Thoracic aorta (tissue), 2 donors: ENCODE measurements around the gene MUC16. TPM values are rescaled to one million over a fixed set of nuclear protein-coding genes. Genes with fewer than 3 reads are reported as not detected.

Source experiments
- ATAC-seq: fragments of 150-250 bp; one replicate; pipeline ENCODE4 v1.8.0; 2017; ENCODE audit warnings: low read depth; ENCODE audit not compliant: insufficient number of reproducible peaks, low FRiP score
- DNase-seq: peaks from one replicate; pipeline ENCODE4 v3.0.0-alpha.2; 2020; ENCODE audit warnings: low spot score
- H3K27ac ChIP-seq, 2 donors: fragments of 200-600 bp; sonication (generic); 1 replicate in 1 of 2; 2 replicates in 1 of 2; pipeline ENCODE4 v1.5.1; 2016; ENCODE audit warnings: mild to moderate bottlenecking in 2 of 2, moderate library complexity in 2 of 2
- H3K27me3 ChIP-seq: fragments of 200-600 bp; sonication (generic); replicated peaks from 2 replicates; pipeline ENCODE4 v1.6.0; 2016; ENCODE audit warnings: mild to moderate bottlenecking; ENCODE audit not compliant: insufficient read depth
- H3K36me3 ChIP-seq: fragments of 200-600 bp; sonication (generic); one replicate; pipeline ENCODE4 v1.5.1; 2016
- H3K4me1 ChIP-seq, 2 donors: fragments of 200-600 bp; sonication (generic); 1 replicate in 1 of 2; 2 replicates in 1 of 2; pipeline versions ENCODE4 v1.5.1 to v1.6.0; 2016; ENCODE audit warnings: low read depth in 2 of 2, mild to moderate bottlenecking in 1 of 2; ENCODE audit not compliant: control insufficient read depth in 1 of 2
- H3K4me3 ChIP-seq: fragments of 200-600 bp; sonication (generic); 2 replicates; pipeline ENCODE4 v1.5.1; 2016; ENCODE audit warnings: mild to moderate bottlenecking
- H3K9me3 ChIP-seq: fragments of 200-600 bp; sonication (generic); 2 replicates; pipeline ENCODE4 v1.5.1; 2016
- CTCF ChIP-seq: fragments of 200-600 bp; sonication (generic); IDR thresholded peaks from one replicate; pipeline ENCODE4 v1.5.1; 2019; ENCODE audit warnings: antibody characterized with exemption
- total RNA-seq, 2 donors: library from RNA; depleted of rRNA; stranded (reverse); fragments of >200 nt; gene quantifications; one replicate each; pipeline versions ENCODE4 v1.1.0 to v1.2.3, GENCODE V29; 2016

Gene MUC16
- total RNA-seq, 2 donors from 2014 or later: under 0.01 TPM; not detected in 1

- Histone ChIP-seq H3K27me3 (no peaks in the 10 kb centered on the region), H3K9me3 (no peaks in the 10 kb centered on the region), H3K27ac (no peak overlapping the region), H3K4me3 (no peak overlapping the region), H3K4me1 (no peaks in the 10 kb centered on the region), H3K36me3 (no peaks in the 10 kb centered on the region)
- TF ChIP-seq CTCF: no peak
- DNase-seq: no peak
- no peak for ATAC-seq
These were observed 778 bp downstream of the MUC16 start for GRCh38 chr19:9009431-9009830.

GRCh38 chr19:9008667-9009066 lies 1.5 kb downstream of the MUC16 start:
- no peaks in the 10 kb centered on the region for H3K36me3 ChIP-seq
- H3K27ac ChIP-seq: no peak overlapping the region
- H3K27me3 ChIP-seq: no peaks in the 10 kb centered on the region
- H3K4me3 ChIP-seq: no peak overlapping the region
- no peaks in the 10 kb centered on the region for H3K9me3 ChIP-seq
- DNase-seq: no peak
- TF ChIP-seq CTCF: no peak
- H3K4me1 ChIP-seq: no peaks in the 10 kb centered on the region
- no peak for ATAC-seq

- Histone ChIP-seq H3K4me1 (no peaks in the 10 kb centered on the region), H3K36me3 (no peaks in the 10 kb centered on the region), H3K9me3 (no peaks in the 10 kb centered on the region), H3K27me3 (no peaks in the 10 kb centered on the region), H3K4me3 (no peak overlapping the region), H3K27ac (no peak overlapping the region)
- DNase-seq (no peak), ATAC-seq (no peak)
- TF ChIP-seq CTCF: no peak
These were observed 9.3 kb downstream of the MUC16 start for GRCh38 chr19:9000933-9001332.

GRCh38 chr19:8988204-8988603 lies 22.0 kb downstream of the MUC16 start:
- TF ChIP-seq CTCF: no peak
- Histone ChIP-seq H3K9me3 (no peaks in the 10 kb centered on the region), H3K36me3 (no peaks in the 10 kb centered on the region), H3K27me3 (no peaks in the 10 kb centered on the region), H3K27ac (no peak overlapping the region), H3K4me3 (no peak overlapping the region), H3K4me1 (no peaks in the 10 kb centered on the region)
- ATAC-seq (no peak), DNase-seq (no peak)

GRCh38 chr19:8986296-8986695 lies 23.9 kb downstream of the MUC16 start:
- no peak for ATAC-seq
- Histone ChIP-seq H3K9me3 (no peaks in the 10 kb centered on the region), H3K27me3 (no peaks in the 10 kb centered on the region), H3K27ac (no peak overlapping the region), H3K4me3 (no peak overlapping the region), H3K4me1 (no peaks in the 10 kb centered on the region), H3K36me3 (no peaks in the 10 kb centered on the region)
- DNase-seq: no peak
- TF ChIP-seq CTCF: no peak
